ENCODE data around the gene EIF1AX.
"Not testable (repeated sequence)": the region's sequence is repeated elsewhere in the genome, so short reads cannot be mapped to it uniquely, and the experiment has no call there.

Gene EIF1AX

GRCh38 chrX:20141281-20142220, at the start of gene EIF1AX:
Gene EIF1AX (minus strand): TSS chrX:20141838. CDS start chrX:20141640, 198 bp downstream.
- FAIRE-seq, result peak; percentile 98

DNA sequence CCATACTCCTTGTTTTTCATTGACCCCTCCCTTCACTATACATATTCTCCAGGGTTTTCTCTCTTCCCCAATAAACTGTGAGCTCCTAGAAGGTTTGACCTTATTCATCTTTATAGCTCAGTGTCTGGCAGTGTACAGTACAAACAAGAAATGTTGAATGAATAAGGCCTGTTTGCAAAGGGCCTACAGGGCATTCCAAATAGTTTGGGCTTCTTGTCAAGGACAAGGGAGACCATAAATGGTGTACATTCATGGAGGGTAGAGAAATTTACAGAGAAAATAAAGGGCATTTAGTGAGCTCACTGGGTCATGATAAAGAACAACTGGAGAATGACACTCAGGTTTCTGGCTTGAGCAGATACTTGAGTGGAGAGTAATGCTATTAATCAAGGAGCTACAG, 47.5 kb upstream of the EIF1AX start:
- FAIRE-seq, result no peak

DNA sequence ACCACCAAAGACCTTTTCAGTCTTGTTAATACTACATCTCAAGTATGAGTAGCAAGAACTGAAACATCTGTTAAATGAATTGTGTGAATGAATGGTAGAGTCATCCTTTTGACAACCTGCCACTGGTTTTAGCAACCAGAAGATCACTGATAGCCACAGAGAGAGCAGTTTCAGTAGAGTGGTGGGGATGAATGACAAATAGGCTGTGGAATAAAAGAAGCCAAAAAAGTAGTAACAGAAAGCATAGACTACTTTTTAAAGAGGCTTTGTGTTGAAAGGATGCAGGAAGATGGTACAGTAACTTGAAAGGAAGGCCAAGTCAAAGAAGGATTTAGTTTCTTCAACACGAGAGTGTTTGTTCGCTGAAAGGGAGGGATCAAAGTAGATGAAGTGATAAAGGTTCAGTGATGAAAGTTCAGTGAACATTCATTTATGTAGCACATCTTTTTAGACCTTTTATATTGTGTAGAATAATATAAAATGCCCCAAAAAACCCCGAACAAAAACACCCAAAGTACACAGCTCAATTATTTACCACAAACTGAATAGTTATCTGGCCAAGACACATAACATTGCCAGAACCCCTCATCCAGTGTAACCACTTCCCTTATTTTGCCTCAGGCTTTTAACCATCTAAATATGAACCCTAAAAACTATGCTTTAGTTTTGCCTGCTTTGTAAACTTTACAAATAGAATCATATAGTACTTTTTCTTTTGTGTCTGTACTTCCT, 40.1 kb upstream of the EIF1AX start:
- FAIRE-seq, result no peak

GRCh38 chrX:20177093-20177492, 35.5 kb upstream of the EIF1AX start:
- no peak for FAIRE-seq

DNA sequence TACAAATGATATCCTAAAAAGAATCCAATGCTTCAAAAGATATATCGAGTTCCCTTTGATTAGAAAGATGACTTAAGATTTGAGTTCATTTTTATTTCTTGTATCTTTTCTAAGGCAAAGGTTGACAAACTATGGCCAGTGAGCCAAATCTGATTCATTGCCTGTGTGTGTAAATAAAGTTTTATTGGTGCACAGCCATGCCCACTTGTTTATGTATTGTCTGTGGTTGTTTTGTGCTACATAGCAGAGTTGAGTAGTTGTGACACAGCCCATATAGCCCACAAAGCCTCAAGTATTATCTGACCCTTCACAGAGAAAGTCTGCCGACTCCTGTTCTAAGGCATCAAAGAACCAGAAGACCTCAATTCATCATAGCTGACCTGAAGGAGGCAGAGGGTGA, 32.2 kb upstream of the EIF1AX start:
- no peak for FAIRE-seq

GRCh38 chrX:20173313-20173712, 31.7 kb upstream of the EIF1AX start:
- FAIRE-seq, result no peak

DNA sequence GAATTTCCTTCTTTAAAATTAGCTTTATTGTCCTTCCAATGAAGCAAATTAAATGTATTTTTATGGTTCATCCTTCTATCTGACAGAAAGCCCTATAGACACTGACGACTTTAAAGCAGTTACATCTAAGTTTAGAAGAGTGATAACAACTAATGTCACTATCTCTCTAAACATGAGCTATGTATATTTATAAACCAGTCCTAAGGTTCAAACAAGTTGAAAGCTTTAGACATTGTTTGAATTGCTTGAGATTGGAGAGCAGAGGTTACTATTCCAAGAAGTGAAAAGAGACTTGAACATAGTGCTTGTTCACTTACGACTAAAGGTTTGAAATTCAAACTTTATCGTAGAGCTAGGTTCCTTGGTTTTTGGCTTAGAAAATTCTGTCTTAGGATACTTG, 30.2 kb upstream of the EIF1AX start:
- FAIRE-seq, result no peak

- not testable (repeated sequence) for FAIRE-seq
These were observed 20.9 kb upstream of the EIF1AX start for GRCh38 chrX:20162516-20162915.

- no peak for FAIRE-seq
These were observed 18.3 kb upstream of the EIF1AX start for GRCh38 chrX:20159797-20160385.

GRCh38 chrX:20151689-20152088, 10.1 kb upstream of the EIF1AX start:
- no peak for FAIRE-seq

DNA sequence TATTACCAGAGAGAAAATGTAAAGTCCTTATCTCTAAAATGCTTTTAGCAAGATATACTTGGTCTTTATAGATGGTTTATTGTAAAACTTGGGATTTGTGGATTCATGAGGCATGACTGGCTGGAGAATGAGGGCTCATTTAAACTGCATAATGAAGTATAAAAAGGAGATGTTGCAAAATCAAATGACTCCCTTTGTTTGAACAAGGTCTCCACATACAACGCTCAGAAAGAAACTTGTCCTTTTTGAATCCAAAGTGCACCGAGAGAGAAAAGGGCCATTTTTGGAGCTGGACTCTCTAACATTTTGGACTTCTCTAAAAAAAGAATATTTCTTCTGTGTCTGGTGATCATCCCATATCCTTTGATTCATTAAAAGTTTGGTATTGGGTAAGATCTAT, 7.7 kb upstream of the EIF1AX start:
- FAIRE-seq, result no peak

DNA sequence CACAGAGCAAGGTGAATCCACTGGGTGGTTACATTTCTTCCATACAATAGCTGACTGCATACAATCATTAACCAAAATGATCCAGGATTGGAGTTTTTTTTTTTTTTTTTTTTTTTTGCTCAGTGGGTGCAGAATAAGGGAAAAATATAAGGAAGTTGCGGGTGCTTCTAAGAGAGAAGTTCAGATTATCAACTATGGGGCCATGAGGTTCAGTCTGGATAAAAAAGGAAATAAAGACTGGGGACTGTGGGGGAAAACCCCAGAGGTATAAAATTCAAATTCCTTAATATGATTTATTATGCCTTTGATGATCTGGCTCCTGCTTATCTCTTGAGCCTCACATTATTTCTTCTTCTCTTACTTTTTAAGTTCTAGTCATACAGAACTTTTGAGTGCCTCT, 5.9 kb upstream of the EIF1AX start:
- FAIRE-seq, result no peak

DNA sequence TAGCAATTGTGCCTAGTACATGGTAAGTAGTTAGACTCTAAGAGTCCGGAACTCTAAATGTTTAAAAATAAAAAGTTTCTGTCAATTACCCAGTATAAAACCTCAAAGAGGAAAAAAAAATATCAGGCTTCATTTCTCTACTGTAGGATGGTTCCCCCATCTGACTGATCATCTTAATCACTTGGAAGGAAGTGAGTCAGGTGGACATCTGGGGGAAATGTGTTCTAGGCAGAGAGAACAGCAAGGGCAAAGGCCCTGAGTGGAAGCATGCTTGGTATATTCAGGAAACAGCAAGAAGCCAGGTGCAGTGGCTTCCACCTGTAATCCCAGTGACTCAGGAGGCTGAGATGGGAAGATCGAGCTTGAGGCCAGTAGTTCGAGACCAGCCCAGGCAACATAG, 2.9 kb upstream of the EIF1AX start:
- no peak for FAIRE-seq

DNA sequence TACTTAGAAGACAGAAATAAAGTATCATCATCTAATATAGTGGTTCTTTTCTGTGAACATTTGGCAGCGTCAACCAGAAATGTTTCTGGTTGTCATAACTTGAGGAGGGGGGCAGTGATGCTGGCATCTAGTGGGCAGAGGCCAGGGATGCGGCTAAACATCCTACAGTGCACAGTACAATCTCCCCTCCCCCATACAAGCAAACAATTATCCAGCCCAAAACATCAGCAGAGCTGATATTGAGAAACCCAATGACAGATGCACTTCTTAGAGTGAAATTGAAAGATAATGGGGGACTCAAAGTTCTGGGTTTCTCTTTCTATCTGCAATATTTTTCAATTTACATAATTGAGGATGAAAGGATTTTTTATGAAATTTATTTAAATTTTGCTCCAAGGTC, 1.9 kb upstream of the EIF1AX start:
- FAIRE-seq, result no peak

DNA sequence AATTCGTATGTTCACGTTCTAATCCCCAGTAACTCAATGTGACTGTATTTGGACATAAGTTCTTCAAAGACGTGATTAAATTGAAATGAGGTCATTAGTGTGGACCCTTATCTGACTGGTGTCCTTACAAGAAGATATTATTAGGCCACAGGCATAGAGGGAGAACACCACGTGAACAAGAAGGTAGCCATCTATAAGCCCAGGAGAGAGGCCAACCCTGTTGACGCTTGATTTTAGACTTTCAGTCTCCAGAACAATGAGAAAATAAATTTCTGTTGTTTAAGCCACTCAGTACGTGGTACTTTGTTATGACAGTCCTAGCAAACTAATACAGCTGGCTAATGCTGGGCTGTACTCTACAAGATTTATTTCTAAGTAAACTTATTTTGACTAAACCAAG, 1.5 kb upstream of the EIF1AX start:
- FAIRE-seq, result no peak

- FAIRE-seq, result no peak
These were observed 1.2 kb downstream of the EIF1AX start for GRCh38 chrX:20140420-20140819.

DNA sequence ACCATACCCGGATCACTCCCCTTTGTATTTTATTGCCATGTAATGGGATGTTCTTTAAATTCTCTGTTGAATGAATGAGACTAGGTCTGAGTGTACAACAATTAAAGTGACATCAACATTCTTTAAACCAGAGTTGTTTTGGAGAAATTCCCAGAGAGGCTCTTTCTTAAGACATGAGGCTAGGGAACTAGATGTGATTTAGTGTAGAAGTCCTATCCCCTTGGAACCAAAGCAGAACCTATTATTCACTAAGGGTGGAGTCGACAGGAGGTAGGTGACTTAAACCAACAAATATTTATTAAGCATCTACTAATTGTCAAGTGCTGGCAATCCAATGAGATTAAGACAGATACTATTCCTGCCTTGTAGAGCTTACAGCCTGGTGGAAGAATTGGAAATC, 1.7 kb downstream of the EIF1AX start:
- no peak for FAIRE-seq

DNA sequence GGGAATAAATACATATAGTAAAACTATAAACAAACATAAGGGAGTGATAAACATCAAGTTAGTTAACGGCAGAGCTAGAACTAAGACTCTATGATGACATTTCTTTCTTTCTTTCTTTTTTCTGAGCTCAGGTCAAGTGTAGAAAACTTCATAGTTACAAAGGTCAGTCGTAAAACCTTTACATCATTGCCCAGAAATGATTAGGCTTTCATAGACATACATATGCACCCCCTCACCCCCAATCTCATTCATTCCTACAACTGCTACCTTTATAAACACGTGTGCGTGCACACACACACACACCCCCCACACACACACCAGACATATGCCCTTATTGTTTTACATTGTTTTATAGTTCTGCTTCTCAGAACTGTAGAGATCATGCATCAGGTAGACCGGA, 5.7 kb downstream of the EIF1AX start:
- no peak for FAIRE-seq

GRCh38 chrX:20132666-20133065, 9.0 kb downstream of the EIF1AX start:
- FAIRE-seq, result no peak

DNA sequence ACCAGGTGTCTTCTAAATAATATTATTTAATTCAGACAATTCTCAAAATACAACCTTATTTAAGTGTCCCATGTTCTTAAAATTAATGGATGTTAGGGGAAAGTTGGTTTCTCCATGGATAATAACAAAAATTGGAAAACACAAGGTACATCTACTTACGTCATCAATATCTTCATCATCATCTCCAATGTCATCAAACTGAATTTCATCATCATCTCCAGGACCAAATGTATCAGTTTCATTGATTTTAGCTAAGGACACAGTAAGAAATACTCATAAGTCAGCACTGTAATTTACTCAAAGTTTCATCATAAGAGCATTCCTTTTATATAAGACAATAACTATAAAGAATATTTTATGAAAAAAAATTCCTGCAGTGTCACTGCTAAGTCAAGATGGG, 11.3 kb downstream of the EIF1AX start:
- FAIRE-seq, result no peak

- no peak for FAIRE-seq
These were observed 12.1 kb downstream of the EIF1AX start for GRCh38 chrX:20129547-20129946.

GRCh38 chrX:20128670-20129069, 13.0 kb downstream of the EIF1AX start:
- no peak for FAIRE-seq

DNA sequence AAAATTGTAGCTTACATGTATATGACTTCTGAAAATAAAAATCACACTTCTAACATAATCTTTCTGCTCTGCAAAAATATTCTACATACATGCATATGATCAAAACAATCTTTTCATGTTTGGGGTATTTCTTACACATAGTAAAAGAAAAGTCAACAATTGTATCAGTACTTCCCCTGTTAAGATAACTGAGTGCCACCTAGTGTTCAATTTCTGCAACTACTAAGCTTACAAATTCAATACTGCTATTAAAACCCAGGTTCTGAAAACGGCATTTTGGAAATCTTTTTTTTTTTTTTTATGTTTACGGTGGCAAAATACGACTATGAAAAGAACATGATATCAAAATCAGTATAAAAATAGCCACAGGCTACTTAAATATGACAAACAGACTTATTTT, 14.2 kb downstream of the EIF1AX start:
- FAIRE-seq, result not testable (repeated sequence)

DNA sequence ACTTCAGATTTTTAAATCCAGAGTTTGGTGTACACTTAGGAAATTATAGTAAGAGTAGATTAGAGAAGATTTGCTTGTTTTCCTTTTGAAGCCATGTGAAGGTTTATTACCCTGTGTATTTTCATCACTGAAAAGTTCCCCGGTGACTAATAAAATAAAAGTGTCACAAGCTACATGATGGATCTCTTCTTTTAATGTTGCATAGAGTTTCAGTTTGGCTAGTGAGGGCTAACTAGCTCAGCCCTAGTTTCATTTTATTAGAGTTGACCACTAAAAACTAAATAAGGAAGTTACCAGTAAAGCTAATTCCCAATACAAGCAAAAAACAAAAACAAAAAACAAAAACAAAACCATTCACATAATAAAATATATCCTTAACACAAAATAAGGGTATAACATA, 14.8 kb downstream of the EIF1AX start:
- FAIRE-seq, result peak; percentile 100

Data from endometrium (tissue), 2 donors.